ENCODE measurements around the gene EXOC1L. TPM values are rescaled to one million over a fixed set of nuclear protein-coding genes. Genes with fewer than 3 reads are reported as not detected.

Gene EXOC1L
- polyA plus RNA-seq, 2 of the 4 experiments (the other 2 are of a cell fraction), result not detected

DNA sequence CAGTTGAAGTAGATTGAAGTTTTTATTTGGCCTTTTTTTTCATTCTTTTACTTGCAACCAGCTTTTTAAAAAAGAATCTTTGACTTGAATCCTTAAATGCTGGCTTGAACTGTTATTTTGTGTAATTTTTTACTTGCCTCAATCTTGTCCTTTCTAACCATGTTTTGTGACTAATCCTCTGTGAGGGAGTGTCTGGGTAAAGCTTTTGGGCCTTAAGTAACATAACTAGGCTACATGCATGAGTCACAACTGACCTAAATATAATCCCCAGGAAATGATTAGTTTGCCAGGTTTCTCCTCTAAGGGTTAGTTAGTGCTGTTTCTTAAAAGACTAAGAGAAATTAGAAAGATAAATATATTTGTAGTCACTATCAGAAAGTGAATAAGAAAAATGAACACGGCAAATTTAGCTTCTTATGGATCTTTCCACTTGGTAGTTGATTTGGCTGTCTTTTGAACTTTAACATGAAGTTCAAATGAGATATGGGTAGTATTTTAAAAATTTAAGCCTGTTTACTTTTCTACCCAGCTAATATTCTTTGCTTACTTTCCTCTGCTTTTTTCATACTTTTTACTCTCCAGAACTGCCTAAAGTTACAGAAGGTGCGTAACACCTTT is 46.8 kb downstream of the EXOC1L start:
- H3K9me3 ChIP-seq, result no peaks in the 10 kb centered on the region
- WGBS (ENCODE audit: missing lambda C conversion rate), result 42% methylated on average over 2 of the region's 2 CpGs
- peaks cover 19% of the 10 kb centered on the region for H3K4me1 ChIP-seq
- 0 out of 6 replicates have a peak overlapping the region, but pooled peaks of 1 of the 2 experiments have one; percentile 23 for H3K27ac ChIP-seq
- DNase-seq (ENCODE audit: low read depth in 1 of 2, low spot score in 1 of 2) (peak in 1 of 2 experiments; percentile 67), ATAC-seq (peak; percentile 85 to 89; a peak in 5 of 6 replicates), FAIRE-seq (no peak)
- peak overlapping the region; percentile 67 for H3K4me2 ChIP-seq
- TF ChIP-seq ZSCAN20 (CRISPR knock-in tag; IDR thresholded peaks at IDR 0.05), result no peak
- peak; percentile 37; the same call in 1 of the 2 replicates for TF ChIP-seq FOSL2 (IDR thresholded peaks at IDR 0.05)
- TF ChIP-seq FOSL2 (CRISPR knock-in tag; IDR thresholded peaks at IDR 0.05), result peak; percentile 77
- TF ChIP-seq JUNB (IDR thresholded peaks at IDR 0.05), result 0 out of 2 replicates have a peak, but pooled peaks have one; percentile 25
- CTCF ChIA-PET, result interaction anchor here (0.9 to 1.4 kb wide), 4 partner anchors 12 to 468 kb away, joined by 3 to 4 read pairs (median 3); partner anchors contain the start of gene EXOC1
- POLR2A ChIA-PET, result interaction anchor here (1.0 kb wide), 1 partner anchor 13 kb away, joined by 7 read pairs; the partner anchor contains the start of gene EXOC1
- H3K4me3 ChIP-seq, result no peak overlapping the region

DNA sequence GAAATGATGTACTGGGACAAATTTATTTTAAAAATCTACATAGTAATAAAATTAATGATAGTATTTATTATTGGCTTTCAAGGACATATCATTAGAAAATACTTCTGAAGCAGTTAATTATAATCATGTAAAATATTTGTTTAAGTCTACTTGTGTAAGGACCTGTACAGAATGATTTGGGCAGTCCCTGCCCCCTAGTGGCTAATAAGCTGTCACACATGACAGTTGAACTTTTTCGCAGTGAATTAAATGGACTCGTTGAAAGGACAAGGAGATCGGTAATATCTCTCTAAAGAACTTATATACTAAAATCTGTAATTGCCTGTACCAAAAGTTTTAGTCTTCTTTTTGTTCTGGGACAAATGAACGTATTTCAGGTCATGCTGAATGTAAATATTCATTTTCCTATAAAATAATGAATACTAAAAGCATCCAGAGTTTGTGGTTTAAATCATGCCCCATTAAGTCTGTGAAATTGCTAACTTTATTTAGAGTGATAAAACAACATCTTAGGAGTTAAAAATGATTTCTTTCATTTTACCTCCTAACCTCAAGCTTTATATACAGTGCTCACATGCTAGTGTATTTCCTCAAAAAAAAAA is 47.5 kb downstream of the EXOC1L start:
- ChIA-PET CTCF (interaction anchor here (0.7 to 1.4 kb wide), 6 partner anchors 9 to 469 kb away, joined by 3 to 4 read pairs (median 3); partner anchors contain the start of gene EXOC1), POLR2A (no interaction called here)
- Histone ChIP-seq H3K4me2 (peak overlapping the region; percentile 67), H3K27ac (no peak overlapping the region), H3K4me3 (no peak overlapping the region), H3K9me3 (no peaks in the 10 kb centered on the region), H3K4me1 (peaks cover 19% of the 10 kb centered on the region)
- DNase-seq (ENCODE audit: low read depth in 1 of 2, low spot score in 1 of 2) (peak; percentile 5 to 61), FAIRE-seq (no peak), ATAC-seq (peak in 1 of 2 experiments; percentile 87; a peak in 4 of 6 replicates)
- no peak for TF ChIP-seq ZFP36 (IDR thresholded peaks at IDR 0.05; ENCODE audit: borderline replicate concordance, partially characterized antibody)
- TF ChIP-seq ZC3H11A (IDR thresholded peaks at IDR 0.05), result no peak
- TF ChIP-seq RAD21 (conservative IDR thresholded peaks at IDR 0.05 in 1 of 2, IDR thresholded peaks at IDR 0.05 in 1 of 2), result peak; percentile 44 to 63; a peak in 4 of 5 replicates
- no peak for TF ChIP-seq PHF8 (IDR thresholded peaks at IDR 0.05; ENCODE audit: borderline replicate concordance, low read depth)
- TF ChIP-seq, protein P1, sequence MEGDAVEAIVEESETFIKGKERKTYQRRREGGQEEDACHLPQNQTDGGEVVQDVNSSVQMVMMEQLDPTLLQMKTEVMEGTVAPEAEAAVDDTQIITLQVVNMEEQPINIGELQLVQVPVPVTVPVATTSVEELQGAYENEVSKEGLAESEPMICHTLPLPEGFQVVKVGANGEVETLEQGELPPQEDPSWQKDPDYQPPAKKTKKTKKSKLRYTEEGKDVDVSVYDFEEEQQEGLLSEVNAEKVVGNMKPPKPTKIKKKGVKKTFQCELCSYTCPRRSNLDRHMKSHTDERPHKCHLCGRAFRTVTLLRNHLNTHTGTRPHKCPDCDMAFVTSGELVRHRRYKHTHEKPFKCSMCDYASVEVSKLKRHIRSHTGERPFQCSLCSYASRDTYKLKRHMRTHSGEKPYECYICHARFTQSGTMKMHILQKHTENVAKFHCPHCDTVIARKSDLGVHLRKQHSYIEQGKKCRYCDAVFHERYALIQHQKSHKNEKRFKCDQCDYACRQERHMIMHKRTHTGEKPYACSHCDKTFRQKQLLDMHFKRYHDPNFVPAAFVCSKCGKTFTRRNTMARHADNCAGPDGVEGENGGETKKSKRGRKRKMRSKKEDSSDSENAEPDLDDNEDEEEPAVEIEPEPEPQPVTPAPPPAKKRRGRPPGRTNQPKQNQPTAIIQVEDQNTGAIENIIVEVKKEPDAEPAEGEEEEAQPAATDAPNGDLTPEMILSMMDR (IDR thresholded peaks at IDR 0.05), result peak; percentile 63
- no peak for TF ChIP-seq NR3C1 (IDR thresholded peaks at IDR 0.05)
- 6% methylated on average over 4 of the region's 4 CpGs for WGBS (ENCODE audit: missing lambda C conversion rate)

DNA sequence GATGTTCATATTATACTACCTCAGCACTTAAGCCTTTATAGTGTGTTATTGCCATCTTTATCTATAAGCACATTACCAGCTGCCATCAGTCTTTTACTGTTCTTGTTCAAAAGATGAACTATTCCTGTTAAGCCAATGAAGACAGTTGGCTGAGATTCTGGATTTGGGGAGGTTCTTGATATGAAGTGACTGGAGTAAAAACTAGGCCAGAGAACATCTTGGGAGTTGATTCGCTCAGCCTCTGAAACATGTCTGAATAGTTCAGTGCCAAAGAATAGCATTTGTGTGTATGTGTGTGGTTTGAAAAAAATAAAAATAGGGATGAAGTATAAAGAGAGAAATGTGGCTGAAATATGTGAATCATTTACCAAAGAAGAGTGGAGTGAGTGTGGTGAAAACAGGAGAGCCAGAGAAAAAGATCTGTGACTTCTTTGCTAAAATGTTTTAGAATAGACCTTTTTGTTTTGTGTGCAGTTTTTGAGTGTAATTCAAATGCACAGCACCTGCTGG is 49.0 kb downstream of the EXOC1L start:
- 100% methylated on average over 1 of the region's 1 CpG for WGBS (ENCODE audit: missing lambda C conversion rate)
- DNase-seq (ENCODE audit: low read depth in 1 of 2, low spot score in 1 of 2) (no peak), FAIRE-seq (no peak), ATAC-seq (no peak)
- no peak overlapping the region for H3K27ac ChIP-seq
- no peak overlapping the region for H3K4me2 ChIP-seq
- ChIA-PET POLR2A (no interaction called here), CTCF (no interaction called here)
- H3K9me3 ChIP-seq, result no peaks in the 10 kb centered on the region
- TF ChIP-seq, protein P2, sequence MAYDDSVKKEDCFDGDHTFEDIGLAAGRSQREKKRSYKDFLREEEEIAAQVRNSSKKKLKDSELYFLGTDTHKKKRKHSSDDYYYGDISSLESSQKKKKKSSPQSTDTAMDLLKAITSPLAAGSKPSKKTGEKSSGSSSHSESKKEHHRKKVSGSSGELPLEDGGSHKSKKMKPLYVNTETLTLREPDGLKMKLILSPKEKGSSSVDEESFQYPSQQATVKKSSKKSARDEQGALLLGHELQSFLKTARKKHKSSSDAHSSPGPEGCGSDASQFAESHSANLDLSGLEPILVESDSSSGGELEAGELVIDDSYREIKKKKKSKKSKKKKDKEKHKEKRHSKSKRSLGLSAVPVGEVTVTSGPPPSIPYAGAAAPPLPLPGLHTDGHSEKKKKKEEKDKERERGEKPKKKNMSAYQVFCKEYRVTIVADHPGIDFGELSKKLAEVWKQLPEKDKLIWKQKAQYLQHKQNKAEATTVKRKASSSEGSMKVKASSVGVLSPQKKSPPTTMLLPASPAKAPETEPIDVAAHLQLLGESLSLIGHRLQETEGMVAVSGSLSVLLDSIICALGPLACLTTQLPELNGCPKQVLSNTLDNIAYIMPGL (CRISPR knock-in tag; IDR thresholded peaks at IDR 0.05; ENCODE audit: borderline replicate concordance), result no peak
- TF ChIP-seq PHF8 (IDR thresholded peaks at IDR 0.05; ENCODE audit: borderline replicate concordance, low read depth) (no peak), RARB (CRISPR knock-in tag; IDR thresholded peaks at IDR 0.05) (no peak), CBX8 (IDR thresholded peaks at IDR 0.05) (no peak), RNF2 (IDR thresholded peaks at IDR 0.05; ENCODE audit: borderline replicate concordance, low read depth) (no peak), HOXB5 (CRISPR knock-in tag; IDR thresholded peaks at IDR 0.05) (no peak), KDM1A (IDR thresholded peaks at IDR 0.05; ENCODE audit: low read depth) (no peak), MAFK (IDR thresholded peaks at IDR 0.05; ENCODE audit: partially characterized antibody) (no peak), CHD4 (IDR thresholded peaks at IDR 0.05; ENCODE audit: borderline replicate concordance) (no peak)
- H3K4me3 ChIP-seq, result no peak overlapping the region
- H3K4me1 ChIP-seq, result peaks cover 19% of the 10 kb centered on the region

Measured in A549 (cell line).